ENCODE results near the gene SYT11. TPM values are rescaled to one million over a fixed set of nuclear protein-coding genes. Genes with fewer than 3 reads are reported as not detected.

The SYT11 gene
- total and polyA plus RNA-seq, 2 experiments from 2014 or later = 16.2 to 28.5 TPM

DNA sequence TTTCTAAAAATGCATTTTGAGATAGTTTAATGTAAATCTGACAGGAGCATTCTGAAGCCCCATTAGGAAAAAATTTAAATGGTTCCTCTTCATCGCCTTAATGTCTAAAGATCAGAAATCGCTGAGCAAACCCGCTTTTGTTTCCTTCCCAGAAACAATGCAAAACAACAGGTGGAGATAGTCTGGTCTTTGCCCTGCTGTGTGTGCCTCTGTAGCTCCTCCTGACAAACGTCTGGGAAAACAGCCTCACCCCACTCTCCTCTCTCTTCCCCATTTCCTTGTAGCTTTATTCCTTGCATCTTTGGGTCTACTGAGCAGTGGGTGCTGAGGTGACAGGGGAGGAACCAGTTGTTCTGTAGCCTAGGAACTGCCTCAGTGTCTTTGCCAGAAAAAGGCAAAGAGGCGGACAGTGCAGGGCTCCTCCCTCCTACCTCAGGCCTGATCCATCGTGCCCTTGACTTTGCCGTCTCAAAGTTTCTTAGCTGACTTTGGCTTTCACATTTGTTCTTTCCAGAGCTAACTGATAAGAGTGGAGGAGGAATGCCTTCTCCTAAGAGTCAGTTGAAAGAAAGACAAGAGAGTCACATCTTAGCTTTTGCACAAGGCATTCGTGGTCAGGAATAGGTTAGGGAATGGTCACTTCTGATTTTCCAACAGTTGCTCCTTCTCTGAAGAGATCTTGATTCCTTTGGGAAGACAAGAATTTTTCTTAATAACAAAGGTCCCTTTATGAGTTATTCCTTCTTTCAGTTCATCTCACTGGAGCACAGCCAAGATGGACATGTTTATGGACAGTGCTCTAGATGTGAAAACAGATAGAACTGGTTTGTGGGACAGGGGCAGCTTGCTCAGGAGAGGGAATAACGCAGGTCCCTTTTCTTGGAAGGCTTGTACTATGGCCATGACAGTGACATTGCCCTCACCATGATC is 24.9 kb downstream of the SYT11 start:
- H3K4me3 ChIP-seq = no peak overlapping the region
- no peaks in the 10 kb centered on the region for H3K27me3 ChIP-seq (replicated peaks; ENCODE audit: insufficient read depth)
- H3K79me2 ChIP-seq (ENCODE audit: insufficient read depth) = no peaks in the 10 kb centered on the region
- no peaks in the 10 kb centered on the region for H4K20me1 ChIP-seq (ENCODE audit: insufficient read depth)
- WGBS, 2 experiments (ENCODE audit: low coverage in 1 of 2, low lambda C conversion rate in 2 of 2, missing lambda C conversion rate in 2 of 2) = 87 to 89% methylated on average over 9 of the region's 9 CpGs
- no peaks in the 10 kb centered on the region for H3K9me3 ChIP-seq (ENCODE audit: low read depth)
- TF ChIP-seq EZH2 (IDR thresholded peaks at IDR 0.05; ENCODE audit: insufficient read depth, poor library complexity, severe bottlenecking) (no peak), EZH2phosphoT487 (IDR thresholded peaks at IDR 0.05; ENCODE audit: insufficient read depth, low read depth) (no peak)
- H2AFZ ChIP-seq = no peak overlapping the region
- in situ Hi-C loops (cut with MboI) = no loop called here
- H3K9ac ChIP-seq = no peak overlapping the region
- DNase-seq = no peak
- H3F3A ChIP-seq (ENCODE audit: insufficient read depth) = peaks cover 8% of the 10 kb centered on the region; the same call in 1 of the 2 replicates
- no peak overlapping the region for H3K4me2 ChIP-seq (ENCODE audit: unreplicated experiment)
- no peak overlapping the region for H3K27ac ChIP-seq
- H3K4me1 ChIP-seq (ENCODE audit: insufficient read depth) = peaks cover 4% of the 10 kb centered on the region; the same call in 1 of the 2 replicates
- no peaks in the 10 kb centered on the region for H3K9me2 ChIP-seq (ENCODE audit: insufficient read depth)
- H3K36me3 ChIP-seq (ENCODE audit: low read depth) = no peaks in the 10 kb centered on the region

DNA sequence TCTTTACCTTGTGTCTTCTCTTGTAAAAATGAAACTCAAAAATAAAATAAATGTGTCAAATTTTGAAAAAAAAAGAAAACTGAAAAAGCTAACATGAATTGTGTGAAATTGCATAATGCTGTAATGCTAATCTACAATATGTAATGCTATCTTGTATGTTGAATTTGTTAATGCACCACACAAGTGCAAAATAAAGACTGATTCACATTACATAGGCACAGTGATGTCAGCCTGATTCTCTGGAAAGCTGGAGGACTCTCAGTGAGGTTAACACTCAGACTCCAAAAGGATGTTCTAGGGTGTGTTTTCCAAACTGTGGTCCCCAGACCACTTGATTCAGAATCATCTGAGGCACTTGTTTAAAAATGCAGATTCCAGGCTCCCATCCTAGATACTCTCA is 25.6 kb downstream of the SYT11 start:
- no peaks in the 10 kb centered on the region for H3K27me3 ChIP-seq (replicated peaks; ENCODE audit: insufficient read depth)
- H3K9ac ChIP-seq = no peak overlapping the region
- H2AFZ ChIP-seq = no peak overlapping the region
- H3K4me3 ChIP-seq = no peak overlapping the region
- no peak for TF ChIP-seq EZH2phosphoT487 (IDR thresholded peaks at IDR 0.05; ENCODE audit: insufficient read depth, low read depth)
- no peak for TF ChIP-seq EZH2 (IDR thresholded peaks at IDR 0.05; ENCODE audit: insufficient read depth, poor library complexity, severe bottlenecking)
- H4K20me1 ChIP-seq (ENCODE audit: insufficient read depth) = no peaks in the 10 kb centered on the region
- H3F3A ChIP-seq (ENCODE audit: insufficient read depth) = peaks cover 14% of the 10 kb centered on the region
- H3K4me2 ChIP-seq (ENCODE audit: unreplicated experiment) = no peak overlapping the region
- peaks cover 10% of the 10 kb centered on the region for H3K4me1 ChIP-seq (ENCODE audit: insufficient read depth)
- in situ Hi-C loops (cut with MboI) = no loop called here
- DNase-seq = no peak
- no peaks in the 10 kb centered on the region for H3K9me2 ChIP-seq (ENCODE audit: insufficient read depth)
- H3K27ac ChIP-seq = no peak overlapping the region
- no peaks in the 10 kb centered on the region for H3K79me2 ChIP-seq (ENCODE audit: insufficient read depth)
- H3K9me3 ChIP-seq (ENCODE audit: low read depth) = no peaks in the 10 kb centered on the region
- H3K36me3 ChIP-seq (ENCODE audit: low read depth) = no peaks in the 10 kb centered on the region

DNA sequence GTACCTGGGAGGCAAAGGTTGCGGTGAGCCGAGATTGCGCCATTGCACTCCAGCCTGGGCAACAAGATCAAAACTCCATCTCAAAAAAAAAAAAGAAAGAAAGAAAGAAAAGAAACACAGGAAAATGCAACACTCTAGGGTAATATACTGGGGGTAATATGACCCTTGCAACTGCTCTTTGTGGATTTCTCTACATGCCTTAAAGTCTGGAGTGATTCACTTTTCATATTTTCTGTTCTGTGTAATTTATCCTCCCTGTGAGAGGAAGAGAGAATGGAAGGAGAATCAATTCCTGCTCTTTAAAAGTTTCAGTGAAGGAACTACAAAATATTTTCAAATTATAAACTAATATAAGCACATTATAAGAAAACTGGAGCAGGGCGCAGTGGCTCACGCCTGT is 29.1 kb downstream of the SYT11 start:
- Histone ChIP-seq H3K27ac (no peak overlapping the region), H3K9me3 (ENCODE audit: low read depth) (no peaks in the 10 kb centered on the region), H3K4me2 (ENCODE audit: unreplicated experiment) (no peak overlapping the region), H3K79me2 (ENCODE audit: insufficient read depth) (no peaks in the 10 kb centered on the region), H3K4me1 (ENCODE audit: insufficient read depth) (peaks cover 31% of the 10 kb centered on the region), H3F3A (ENCODE audit: insufficient read depth) (peaks cover 34% of the 10 kb centered on the region), H3K9me2 (ENCODE audit: insufficient read depth) (no peaks in the 10 kb centered on the region), H4K20me1 (ENCODE audit: insufficient read depth) (no peaks in the 10 kb centered on the region), H3K36me3 (ENCODE audit: low read depth) (no peaks in the 10 kb centered on the region), H3K9ac (no peak overlapping the region), H3K27me3 (replicated peaks; ENCODE audit: insufficient read depth) (no peaks in the 10 kb centered on the region), H3K4me3 (no peak overlapping the region), H2AFZ (no peak overlapping the region)
- DNase-seq = no peak
- TF ChIP-seq EZH2phosphoT487 (IDR thresholded peaks at IDR 0.05; ENCODE audit: insufficient read depth, low read depth) = no peak
- no peak for TF ChIP-seq EZH2 (IDR thresholded peaks at IDR 0.05; ENCODE audit: insufficient read depth, poor library complexity, severe bottlenecking)
- in situ Hi-C loops (cut with MboI) = no loop called here
- 99 to 100% methylated on average over 5 of the region's 5 CpGs for WGBS, 2 experiments (ENCODE audit: low coverage in 1 of 2, low lambda C conversion rate in 2 of 2, missing lambda C conversion rate in 2 of 2)

DNA sequence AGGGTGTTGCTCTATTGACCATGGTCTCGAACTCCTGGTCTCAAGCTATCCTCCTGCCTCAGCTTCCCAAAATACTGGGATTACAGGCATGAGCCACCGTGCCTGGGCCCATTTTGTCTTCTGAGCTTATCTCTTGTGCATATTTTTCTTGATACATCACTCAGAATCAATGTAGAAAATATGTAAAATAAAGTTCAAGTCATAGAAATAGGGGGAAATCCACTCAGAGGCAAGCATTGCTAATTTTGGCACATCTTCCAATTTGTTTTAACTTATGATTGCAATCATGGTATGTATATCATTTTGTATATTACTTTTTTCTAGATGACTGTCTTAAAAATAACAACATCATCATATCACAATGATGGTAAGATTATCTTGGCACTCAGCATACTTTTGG is 30.2 kb downstream of the SYT11 start:
- Histone ChIP-seq H3K27ac (peak overlapping the region; percentile 10; the same call in 1 of the 2 replicates), H3K9me3 (ENCODE audit: low read depth) (no peaks in the 10 kb centered on the region), H3K9me2 (ENCODE audit: insufficient read depth) (no peaks in the 10 kb centered on the region), H3K4me3 (no peak overlapping the region), H3K36me3 (ENCODE audit: low read depth) (no peaks in the 10 kb centered on the region), H2AFZ (no peak overlapping the region), H3K27me3 (replicated peaks; ENCODE audit: insufficient read depth) (no peaks in the 10 kb centered on the region), H3K4me2 (ENCODE audit: unreplicated experiment) (peak overlapping the region; percentile 14), H3F3A (ENCODE audit: insufficient read depth) (peaks cover 44% of the 10 kb centered on the region), H4K20me1 (ENCODE audit: insufficient read depth) (no peaks in the 10 kb centered on the region), H3K4me1 (ENCODE audit: insufficient read depth) (peaks cover 37% of the 10 kb centered on the region), H3K9ac (no peak overlapping the region), H3K79me2 (ENCODE audit: insufficient read depth) (no peaks in the 10 kb centered on the region)
- 59 to 60% methylated on average over 2 of the region's 2 CpGs for WGBS, 2 experiments (ENCODE audit: low coverage in 1 of 2, low lambda C conversion rate in 2 of 2, missing lambda C conversion rate in 2 of 2)
- in situ Hi-C loops (cut with MboI) = no loop called here
- peak; percentile 37 for DNase-seq
- TF ChIP-seq EZH2 (IDR thresholded peaks at IDR 0.05; ENCODE audit: insufficient read depth, poor library complexity, severe bottlenecking) (no peak), EZH2phosphoT487 (IDR thresholded peaks at IDR 0.05; ENCODE audit: insufficient read depth, low read depth) (no peak)
